C4-2B (cell line): Measurements from ENCODE around the gene CS.
"Not testable (repeated sequence)": the region's sequence is repeated elsewhere in the genome, so short reads cannot be mapped to it uniquely, and the experiment has no call there.

Experiments
- CTCF ChIP-seq: fragments of 450-650 bp; conservative IDR thresholded peaks from 2 replicates; pipeline ENCODE4 v1.5.1; 2017; ENCODE audit warnings: mild to moderate bottlenecking
- ZFX ChIP-seq: fragments of 450-650 bp; IDR thresholded peaks from 2 replicates; pipeline ENCODE4 v1.6.1; 2017

- not testable (repeated sequence) for TF ChIP-seq CTCF, ZFX
Measured at GRCh38 chr12:56266068-56266692, 34.0 kb downstream of the CS start.
